ENCODE measurements around the gene CYBC1. TPM values are rescaled to one million over a fixed set of nuclear protein-coding genes. Genes with fewer than 3 reads are reported as not detected.

Gene CYBC1
- total and polyA plus RNA-seq, 3 experiments from 2014 or later = 175 to 189 (median 184) TPM

DNA sequence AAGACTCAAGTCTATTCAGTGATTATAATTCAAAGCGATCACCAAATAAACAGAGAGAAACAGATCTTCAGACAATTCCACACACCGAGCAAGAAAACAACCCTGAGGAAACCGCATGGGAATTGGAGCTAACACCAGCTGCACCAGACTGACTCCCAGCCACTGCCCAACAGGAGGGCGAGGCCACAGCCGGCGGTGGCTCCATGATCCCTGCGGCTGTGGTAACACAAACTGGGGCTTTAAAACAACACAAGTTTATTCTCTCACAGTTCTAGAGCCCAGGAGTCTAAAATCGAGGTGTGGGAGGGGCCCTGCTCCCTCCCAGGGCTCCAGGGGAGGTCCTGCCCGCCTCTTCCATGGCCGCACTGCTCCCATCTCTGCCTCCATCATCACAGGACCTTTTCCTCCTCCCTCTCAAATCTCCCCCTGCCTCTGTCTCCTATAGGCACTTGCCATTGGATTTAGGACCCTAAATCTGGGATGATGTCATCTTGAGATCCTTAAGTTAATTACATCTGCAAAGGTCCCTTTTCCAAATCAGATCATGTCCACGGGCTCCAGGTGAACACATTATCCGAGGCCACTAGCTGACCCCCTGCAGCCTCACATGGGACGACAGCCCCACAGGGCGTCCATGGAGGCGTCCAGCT lies 42.1 kb downstream of the CYBC1 start:
- Histone ChIP-seq H3K27ac (ENCODE audit: low read depth, low read length) (no peak overlapping the region), H3K27me3 (ENCODE audit: insufficient read depth, low read length, poor library complexity, severe bottlenecking) (no peaks in the 10 kb centered on the region), H3K4me3 (ENCODE audit: low read length) (no peak overlapping the region), H3K9me3 (ENCODE audit: low read length) (no peaks in the 10 kb centered on the region), H3K36me3 (ENCODE audit: insufficient read depth, low read length) (peaks cover 4% of the 10 kb centered on the region), H3K4me1 (ENCODE audit: insufficient read depth, low read length) (no peaks in the 10 kb centered on the region)
- Mint-ChIP-seq H3K4me3 (no peak overlapping the region), H3K9me3 (no peaks in the 10 kb centered on the region), H3K27ac (no peak overlapping the region), H3K4me1 (peaks cover 0 to 3% (median 1%) of the 10 kb centered on the region in 3 donors), H3K27me3 (no peaks in the 10 kb centered on the region), H3K36me3 (peaks cover 0 to 39% (median 7%) of the 10 kb centered on the region in 3 donors)
- no peak for DNase-seq
- POLR2A ChIA-PET = no interaction called here
- CTCF ChIA-PET = interaction anchor here (0.6 kb wide), 1 partner anchor 248 kb away, joined by 3 read pairs; no protein-coding TSS in a partner anchor

DNA sequence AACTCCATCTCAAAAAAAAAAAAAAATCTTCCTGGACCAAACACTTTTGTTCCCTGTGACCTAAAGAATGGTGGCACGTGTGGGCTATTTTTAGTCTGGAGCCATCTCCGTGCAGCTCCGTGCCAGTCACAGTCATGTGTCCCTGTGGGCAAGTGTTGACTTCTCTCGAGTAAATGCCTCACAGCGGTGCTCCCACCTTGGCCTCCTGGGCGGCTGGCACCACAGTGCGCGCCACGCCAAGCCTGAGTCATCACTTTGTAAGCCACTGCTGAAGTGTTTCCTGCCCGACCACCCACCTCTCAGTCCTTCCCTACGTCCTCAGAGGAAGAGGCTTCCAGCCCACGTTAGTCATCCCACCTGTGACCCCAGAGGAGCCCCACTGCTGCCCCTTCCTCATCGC lies 43.3 kb downstream of the CYBC1 start:
- H3K4me1 ChIP-seq (ENCODE audit: insufficient read depth, low read length) = no peaks in the 10 kb centered on the region
- no peak overlapping the region for H3K4me3 ChIP-seq (ENCODE audit: low read length)
- ChIA-PET POLR2A (interaction anchor here (0.7 kb wide), 1 partner anchor 134 kb away, joined by 3 read pairs; no protein-coding TSS in a partner anchor), CTCF (no interaction called here)
- no peak overlapping the region for H3K27ac ChIP-seq (ENCODE audit: low read depth, low read length)
- Mint-ChIP-seq H3K27ac (no peak overlapping the region), H3K9me3 (no peaks in the 10 kb centered on the region), H3K27me3 (no peaks in the 10 kb centered on the region), H3K4me1 (peaks cover 0 to 3% (median 1%) of the 10 kb centered on the region in 3 donors), H3K4me3 (no peak overlapping the region), H3K36me3 (peaks cover 0 to 40% (median 7%) of the 10 kb centered on the region in 3 donors)
- no peaks in the 10 kb centered on the region for H3K27me3 ChIP-seq (ENCODE audit: insufficient read depth, low read length, poor library complexity, severe bottlenecking)
- no peaks in the 10 kb centered on the region for H3K9me3 ChIP-seq (ENCODE audit: low read length)
- peaks cover 11% of the 10 kb centered on the region for H3K36me3 ChIP-seq (ENCODE audit: insufficient read depth, low read length)
- no peak for DNase-seq

DNA sequence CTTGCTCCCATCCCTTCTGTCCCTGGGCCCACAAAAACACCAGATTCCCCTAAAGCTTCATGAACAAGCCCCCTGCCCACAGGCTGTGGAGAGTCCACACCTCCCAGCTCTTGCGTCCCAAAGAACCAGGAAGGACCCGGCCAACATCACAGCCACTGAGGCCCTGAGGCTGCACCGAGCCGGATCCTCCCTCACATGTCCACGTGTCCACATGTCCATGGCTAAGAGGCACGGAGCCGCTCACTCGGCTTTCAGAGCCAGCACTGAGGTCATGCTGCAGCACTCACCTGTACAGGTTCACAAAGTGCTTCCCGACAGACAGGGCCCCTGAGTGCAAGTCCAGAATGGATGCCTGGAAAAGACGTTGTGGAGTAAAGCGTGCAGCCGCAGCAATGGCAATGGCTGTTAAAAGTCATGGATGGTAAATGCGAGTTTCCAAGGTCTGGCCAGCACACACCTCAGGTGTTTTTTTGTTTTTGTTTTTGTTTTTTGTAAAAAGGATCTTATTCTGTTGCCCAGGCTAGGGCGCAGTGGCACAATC lies 44.4 kb downstream of the CYBC1 start:
- Histone ChIP-seq H3K4me1 (ENCODE audit: insufficient read depth, low read length) (peaks cover 8% of the 10 kb centered on the region), H3K4me3 (ENCODE audit: low read length) (no peak overlapping the region), H3K27me3 (ENCODE audit: insufficient read depth, low read length, poor library complexity, severe bottlenecking) (no peaks in the 10 kb centered on the region), H3K9me3 (ENCODE audit: low read length) (no peaks in the 10 kb centered on the region), H3K36me3 (ENCODE audit: insufficient read depth, low read length) (peaks cover 11% of the 10 kb centered on the region), H3K27ac (ENCODE audit: low read depth, low read length) (no peak overlapping the region)
- Mint-ChIP-seq H3K27ac (peak overlapping the region in 1 of 8 donors; percentile 90), H3K4me1 (peaks cover 4 to 11% (median 4%) of the 10 kb centered on the region in 3 donors), H3K4me3 (no peak overlapping the region), H3K9me3 (no peaks in the 10 kb centered on the region), H3K36me3 (peaks cover 0 to 40% (median 10%) of the 10 kb centered on the region in 3 donors), H3K27me3 (no peaks in the 10 kb centered on the region)
- no peak for DNase-seq
- CTCF ChIA-PET = no interaction called here
- POLR2A ChIA-PET = interaction anchor here (0.7 kb wide), 1 partner anchor 135 kb away, joined by 3 read pairs; no protein-coding TSS in a partner anchor

DNA sequence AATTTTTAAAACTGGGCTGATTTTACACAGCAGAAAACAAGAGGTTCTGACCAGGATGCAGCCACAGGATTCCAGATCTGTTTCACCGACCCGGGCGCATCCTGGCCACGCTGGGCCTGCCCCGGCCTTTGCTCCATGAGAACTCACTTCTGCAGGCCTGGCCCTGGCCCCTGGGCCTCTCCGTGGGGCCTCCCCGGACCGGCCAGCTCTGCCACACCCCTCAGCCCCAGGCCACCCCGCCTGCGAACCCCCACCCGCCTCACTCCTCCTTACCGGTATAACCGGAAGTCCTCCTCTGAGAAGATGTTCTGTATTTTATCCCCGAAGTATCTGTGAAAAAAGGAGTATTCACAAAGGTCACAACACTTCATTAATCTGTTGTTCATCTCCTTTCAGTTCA lies 45.5 kb downstream of the CYBC1 start:
- H3K4me3 ChIP-seq (ENCODE audit: low read length) = no peak overlapping the region
- Mint-ChIP-seq H3K27ac (no peak overlapping the region), H3K36me3 (peaks cover 0 to 44% (median 10%) of the 10 kb centered on the region in 3 donors), H3K9me3 (no peaks in the 10 kb centered on the region), H3K4me3 (no peak overlapping the region), H3K27me3 (no peaks in the 10 kb centered on the region), H3K4me1 (peaks cover 12 to 20% (median 14%) of the 10 kb centered on the region in 3 donors)
- H3K27ac ChIP-seq (ENCODE audit: low read depth, low read length) = no peak overlapping the region
- no peaks in the 10 kb centered on the region for H3K27me3 ChIP-seq (ENCODE audit: insufficient read depth, low read length, poor library complexity, severe bottlenecking)
- H3K4me1 ChIP-seq (ENCODE audit: insufficient read depth, low read length) = peaks cover 14% of the 10 kb centered on the region
- ChIA-PET POLR2A (no interaction called here), CTCF (no interaction called here)
- peaks cover 11% of the 10 kb centered on the region for H3K36me3 ChIP-seq (ENCODE audit: insufficient read depth, low read length)
- H3K9me3 ChIP-seq (ENCODE audit: low read length) = no peaks in the 10 kb centered on the region
- DNase-seq = no peak

DNA sequence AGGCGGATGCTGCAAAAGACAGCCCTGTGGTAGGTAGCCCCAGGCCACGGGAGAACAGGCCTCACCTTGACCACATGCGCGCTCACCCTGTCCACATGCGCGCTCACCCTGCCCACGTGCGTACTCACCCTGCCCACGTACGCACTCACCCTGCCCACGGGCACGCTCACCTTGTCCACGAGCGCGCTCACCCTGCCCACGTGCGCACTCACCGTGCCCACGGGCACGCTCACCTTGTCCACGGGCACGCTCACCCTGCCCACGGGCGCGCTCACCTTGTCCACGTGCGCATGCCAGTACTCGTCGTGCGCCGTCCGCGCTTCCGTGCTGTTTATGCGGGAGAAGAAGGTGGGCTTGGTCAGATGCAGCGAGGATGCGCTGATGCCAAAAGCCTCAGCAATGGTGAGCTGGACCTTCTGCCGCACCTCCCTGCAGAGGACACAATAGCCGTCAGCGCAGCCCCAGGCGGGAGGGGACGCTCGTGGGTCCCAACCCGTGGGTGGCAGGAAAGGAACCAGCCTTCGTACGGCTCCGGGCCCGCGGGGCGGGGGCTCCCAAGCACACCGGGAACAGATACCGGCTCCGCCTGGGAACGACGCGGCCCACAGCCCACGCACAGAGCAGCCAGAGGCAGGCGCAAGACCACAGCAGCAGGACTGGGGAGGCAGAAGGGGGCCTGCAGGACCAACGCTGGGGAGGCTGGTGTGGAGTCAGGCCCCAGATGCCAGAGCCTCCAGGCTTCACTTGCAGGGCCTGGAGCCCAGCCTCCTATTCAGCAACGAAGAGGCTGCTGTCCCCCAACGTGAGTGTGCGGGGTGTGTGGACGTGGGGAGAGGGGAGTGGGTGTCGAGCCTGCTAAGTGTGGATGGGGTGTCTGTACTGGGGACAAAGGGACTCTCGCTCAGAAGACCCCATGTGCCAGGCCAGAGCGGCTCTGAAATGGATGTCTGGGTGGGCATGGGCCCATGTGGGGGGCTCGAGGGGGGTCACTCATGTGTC lies 46.6 kb downstream of the CYBC1 start:
- DNase-seq = no peak
- Mint-ChIP-seq H3K27me3 (no peaks in the 10 kb centered on the region), H3K9me3 (no peaks in the 10 kb centered on the region), H3K27ac (peak overlapping the region in 1 of 8 donors; percentile 33), H3K36me3 (peaks cover 0 to 40% (median 7%) of the 10 kb centered on the region in 3 donors), H3K4me1 (peaks cover 11 to 20% (median 14%) of the 10 kb centered on the region in 3 donors), H3K4me3 (no peak overlapping the region)
- Histone ChIP-seq H3K27me3 (ENCODE audit: insufficient read depth, low read length, poor library complexity, severe bottlenecking) (no peaks in the 10 kb centered on the region), H3K9me3 (ENCODE audit: low read length) (no peaks in the 10 kb centered on the region), H3K4me1 (ENCODE audit: insufficient read depth, low read length) (peaks cover 14% of the 10 kb centered on the region), H3K36me3 (ENCODE audit: insufficient read depth, low read length) (peaks cover 11% of the 10 kb centered on the region), H3K27ac (ENCODE audit: low read depth, low read length) (no peak overlapping the region), H3K4me3 (ENCODE audit: low read length) (no peak overlapping the region)
- ChIA-PET POLR2A (no interaction called here), CTCF (no interaction called here)

DNA sequence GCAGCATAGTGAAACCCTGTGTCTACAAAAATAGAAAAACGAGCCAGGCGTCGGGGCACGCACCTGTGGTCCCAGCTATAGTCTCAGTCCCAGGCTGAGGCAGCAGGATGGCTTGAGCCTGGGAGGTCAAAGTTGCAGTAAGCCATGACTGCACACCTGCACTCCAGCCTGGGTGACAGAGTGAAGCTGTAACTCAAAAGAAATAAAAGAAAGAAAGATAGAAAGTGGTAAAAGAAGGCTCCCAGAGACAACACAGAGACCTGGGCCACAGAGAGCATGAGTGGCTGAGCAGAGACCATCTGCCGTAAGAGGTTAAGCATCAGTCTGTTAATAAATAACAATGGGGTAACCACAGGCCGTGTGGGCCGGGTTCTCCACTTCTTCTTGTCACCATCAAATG lies 47.7 kb downstream of the CYBC1 start:
- Mint-ChIP-seq H3K27me3 (no peaks in the 10 kb centered on the region), H3K4me3 (no peak overlapping the region)

DNA sequence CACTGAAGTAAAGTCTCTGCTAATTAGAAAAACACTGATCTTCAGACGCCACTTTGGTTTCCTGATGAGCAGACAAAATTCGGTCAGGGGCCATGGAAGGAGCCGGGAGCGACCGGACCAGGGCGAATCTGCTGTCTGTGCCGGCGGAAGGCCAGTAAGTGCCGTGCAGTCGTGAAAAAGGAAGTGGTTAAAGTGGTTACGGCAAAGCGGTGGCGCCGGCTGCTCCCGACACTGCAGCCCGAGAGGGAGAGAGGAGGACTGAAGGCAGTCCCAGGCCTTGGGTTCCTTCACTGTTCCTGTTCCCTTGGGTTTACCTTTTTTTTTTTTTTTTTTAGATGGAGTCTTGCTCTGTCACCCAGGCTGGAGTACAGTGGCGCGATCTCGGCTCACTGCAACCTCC lies 49.7 kb downstream of the CYBC1 start:
- H3K4me3 ChIP-seq (ENCODE audit: low read length) = peak overlapping the region; percentile 43

More for the DNA sequence above, 47.7 kb downstream of the CYBC1 start:
- Histone ChIP-seq H3K4me1 (ENCODE audit: insufficient read depth, low read length) (peaks cover 14% of the 10 kb centered on the region), H3K9me3 (ENCODE audit: low read length) (no peaks in the 10 kb centered on the region), H3K36me3 (ENCODE audit: insufficient read depth, low read length) (peaks cover 11% of the 10 kb centered on the region), H3K27ac (ENCODE audit: low read depth, low read length) (no peak overlapping the region), H3K27me3 (ENCODE audit: insufficient read depth, low read length, poor library complexity, severe bottlenecking) (no peaks in the 10 kb centered on the region), H3K4me3 (ENCODE audit: low read length) (no peak overlapping the region)
- peaks cover 11 to 20% (median 14%) of the 10 kb centered on the region in 3 donors for H3K4me1 Mint-ChIP-seq
- peaks cover 0 to 33% (median 6%) of the 10 kb centered on the region in 3 donors for H3K36me3 Mint-ChIP-seq
- no peak overlapping the region for H3K27ac Mint-ChIP-seq
- no peak for DNase-seq
- ChIA-PET CTCF (interaction anchor here (1.6 kb wide), 1 partner anchor 15 kb away, joined by 3 read pairs; the partner anchor contains the start of gene HEXD), POLR2A (no interaction called here)
- no peaks in the 10 kb centered on the region for H3K9me3 Mint-ChIP-seq

More for the DNA sequence above, 49.7 kb downstream of the CYBC1 start:
- H3K9me3 ChIP-seq (ENCODE audit: low read length) = no peaks in the 10 kb centered on the region
- Mint-ChIP-seq H3K9me3 (no peaks in the 10 kb centered on the region), H3K4me1 (peaks cover 11 to 17% (median 14%) of the 10 kb centered on the region in 3 donors), H3K27ac (peak overlapping the region; percentile 14 to 95 (median 64)), H3K4me3 (peak overlapping the region; percentile 21 to 94 (median 82)), H3K27me3 (no peaks in the 10 kb centered on the region), H3K36me3 (peaks cover 0 to 32% (median 6%) of the 10 kb centered on the region in 3 donors)
- peak; percentile 29 to 63 (median 41) for DNase-seq
- peaks cover 14% of the 10 kb centered on the region for H3K4me1 ChIP-seq (ENCODE audit: insufficient read depth, low read length)
- peaks cover 11% of the 10 kb centered on the region for H3K36me3 ChIP-seq (ENCODE audit: insufficient read depth, low read length)
- no peak overlapping the region for H3K27ac ChIP-seq (ENCODE audit: low read depth, low read length)
- CTCF ChIA-PET = no interaction called here
- POLR2A ChIA-PET = interaction anchor here (0.7 kb wide), 1 partner anchor 204 kb away, joined by 4 read pairs; no protein-coding TSS in a partner anchor
- H3K27me3 ChIP-seq (ENCODE audit: insufficient read depth, low read length, poor library complexity, severe bottlenecking) = no peaks in the 10 kb centered on the region

Data from CD8-positive, alpha-beta memory T cell (primary cell).